K562 (cell line): ENCODE results near the gene RASSF3. TPM values are rescaled to one million over a fixed set of nuclear protein-coding genes. Genes with fewer than 3 reads are reported as not detected.

Source experiments
- BCOR ChIP-seq: fragments of 450-650 bp; IDR thresholded peaks from 2 replicates; pipeline ENCODE4 v1.6.1; 2016
- E2F8 ChIP-seq: fragments of 450-650 bp; IDR thresholded peaks from 2 replicates; pipeline ENCODE4 v1.7.1; 2018; ENCODE audit warnings: mild to moderate bottlenecking, low read depth; ENCODE audit not compliant: partially characterized antibody
- ETS1 ChIP-seq: conservative IDR thresholded peaks from 2 replicates; pipeline ENCODE4 v1.6.1; 2011; ENCODE audit warnings: low read depth, mild to moderate bottlenecking, low read length; ENCODE audit not compliant: control insufficient read depth
- HOXB6 ChIP-seq: fragments of 250-450 bp; sonication (Bioruptor Pico); IDR thresholded peaks from 2 replicates; pipeline ENCODE4 v1.5.1; 2022; ENCODE audit warnings: mild to moderate bottlenecking, borderline replicate concordance
- JUND ChIP-seq, 2 experiments: IDR thresholded peaks; 2 replicates in 1 of 2; 3 replicates in 1 of 2; pipeline ENCODE4 v1.6.1; 2011; ENCODE audit warnings: borderline replicate concordance in 2 of 2, low read depth in 2 of 2, low read length in 2 of 2, improper control_type of control experiment in 1 of 2, missing biosample characterization in 1 of 2, missing genetic modification characterization in 1 of 2, missing genetic modification reagents in 1 of 2
- NFXL1 ChIP-seq: fragments of 450-650 bp; formaldehyde crosslinking; IDR thresholded peaks from 2 replicates; pipeline ENCODE4 v1.4.0; 2021; ENCODE audit warnings: mild to moderate bottlenecking
- NR3C1 ChIP-seq: sonication (generic); formaldehyde crosslinking; IDR thresholded peaks from 2 replicates; pipeline ENCODE4 v1.8.1; 2022; ENCODE audit warnings: missing genetic modification reagents
- POLR3A ChIP-seq: IDR thresholded peaks from 2 replicates; pipeline ENCODE4 v1.6.1; 2011; ENCODE audit warnings: borderline replicate concordance, mild to moderate bottlenecking, moderate library complexity; ENCODE audit not compliant: insufficient read length, insufficient read depth; ENCODE audit errors: extremely low read depth
- SIN3B ChIP-seq: fragments of 450-650 bp; IDR thresholded peaks from 2 replicates; pipeline ENCODE4 v1.6.1; 2017; ENCODE audit warnings: low read depth, mild to moderate bottlenecking, moderate library complexity
- ZNF274 ChIP-seq: IDR thresholded peaks from 2 replicates; pipeline ENCODE4 v1.6.1; 2011; ENCODE audit warnings: low read depth, mild to moderate bottlenecking, low read length, moderate library complexity, borderline replicate concordance
- polyA plus RNA-seq, 8 experiments: library from polyadenylated mRNA; depleted of rRNA in 4 of 8; stranded (reverse) in 5 of 8; unstranded in 3 of 8; fragments of >200 nt; fragmentation: Nextera tagmentation in 2 of 8; fragmentation: Illumina TruSeq in 1 of 8; extraction: Ambion mirVana in 2 of 8; extraction: Trizol in 1 of 8; gene quantifications; 2 replicates each; pipeline versions ENCODE4 v1.2.1 to v1.2.3, GENCODE V29; 2011 to 2014; ENCODE audit warnings: inconsistent platforms in 1 of 8, missing spikeins in 1 of 8
- total RNA-seq, 7 experiments: library from RNA; depleted of rRNA in 6 of 7; stranded (reverse); fragments of >200 nt in 6 of 7; fragmentation: Illumina TruSeq in 2 of 7; extraction: Trizol in 2 of 7; gene quantifications; 2 replicates each; pipeline versions ENCODE4 v1.2.1 to v1.2.3, GENCODE V29; 2011 to 2021; ENCODE audit warnings: low replicate concordance in 1 of 7
- TF ChIP-seq, protein P1 (sequence below), 2 experiments: fragments of 450-650 bp in 1 of 2; sonication (generic) in 1 of 2; formaldehyde crosslinking in 1 of 2; IDR thresholded peaks; 2 replicates each; pipeline versions ENCODE4 v1.7.1 to v1.9.0; 2016 to 2022; ENCODE audit warnings: inconsistent platforms in 1 of 2, mild to moderate bottlenecking in 1 of 2, missing genetic modification reagents in 1 of 2
- TF ChIP-seq, protein P2 (sequence below): fragments of 250-450 bp; sonication (Bioruptor Pico); IDR thresholded peaks from 2 replicates; pipeline ENCODE4 v1.4.0; 2020; ENCODE audit warnings: mild to moderate bottlenecking, moderate library complexity

Gene RASSF3
- total and polyA plus RNA-seq, 9 of the 15 experiments (the other 6 are each of a cell fraction or from before 2014, with no cell fraction given), result 3.7 to 39.2 (median 20.2) TPM

- TF ChIP-seq, protein P1, sequence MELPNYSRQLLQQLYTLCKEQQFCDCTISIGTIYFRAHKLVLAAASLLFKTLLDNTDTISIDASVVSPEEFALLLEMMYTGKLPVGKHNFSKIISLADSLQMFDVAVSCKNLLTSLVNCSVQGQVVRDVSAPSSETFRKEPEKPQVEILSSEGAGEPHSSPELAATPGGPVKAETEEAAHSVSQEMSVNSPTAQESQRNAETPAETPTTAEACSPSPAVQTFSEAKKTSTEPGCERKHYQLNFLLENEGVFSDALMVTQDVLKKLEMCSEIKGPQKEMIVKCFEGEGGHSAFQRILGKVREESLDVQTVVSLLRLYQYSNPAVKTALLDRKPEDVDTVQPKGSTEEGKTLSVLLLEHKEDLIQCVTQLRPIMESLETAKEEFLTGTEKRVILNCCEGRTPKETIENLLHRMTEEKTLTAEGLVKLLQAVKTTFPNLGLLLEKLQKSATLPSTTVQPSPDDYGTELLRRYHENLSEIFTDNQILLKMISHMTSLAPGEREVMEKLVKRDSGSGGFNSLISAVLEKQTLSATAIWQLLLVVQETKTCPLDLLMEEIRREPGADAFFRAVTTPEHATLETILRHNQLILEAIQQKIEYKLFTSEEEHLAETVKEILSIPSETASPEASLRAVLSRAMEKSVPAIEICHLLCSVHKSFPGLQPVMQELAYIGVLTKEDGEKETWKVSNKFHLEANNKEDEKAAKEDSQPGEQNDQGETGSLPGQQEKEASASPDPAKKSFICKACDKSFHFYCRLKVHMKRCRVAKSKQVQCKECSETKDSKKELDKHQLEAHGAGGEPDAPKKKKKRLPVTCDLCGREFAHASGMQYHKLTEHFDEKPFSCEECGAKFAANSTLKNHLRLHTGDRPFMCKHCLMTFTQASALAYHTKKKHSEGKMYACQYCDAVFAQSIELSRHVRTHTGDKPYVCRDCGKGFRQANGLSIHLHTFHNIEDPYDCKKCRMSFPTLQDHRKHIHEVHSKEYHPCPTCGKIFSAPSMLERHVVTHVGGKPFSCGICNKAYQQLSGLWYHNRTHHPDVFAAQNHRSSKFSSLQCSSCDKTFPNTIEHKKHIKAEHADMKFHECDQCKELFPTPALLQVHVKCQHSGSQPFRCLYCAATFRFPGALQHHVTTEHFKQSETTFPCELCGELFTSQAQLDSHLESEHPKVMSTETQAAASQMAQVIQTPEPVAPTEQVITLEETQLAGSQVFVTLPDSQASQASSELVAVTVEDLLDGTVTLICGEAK (IDR thresholded peaks at IDR 0.05), result no peak
- TF ChIP-seq, protein P1 (CRISPR knock-in tag; IDR thresholded peaks at IDR 0.05), result no peak
- no peak for TF ChIP-seq ETS1
- TF ChIP-seq BCOR, result no peak
- TF ChIP-seq E2F8, result no peak
- TF ChIP-seq NR3C1 (CRISPR knock-in tag), result no peak
- TF ChIP-seq, protein P2, sequence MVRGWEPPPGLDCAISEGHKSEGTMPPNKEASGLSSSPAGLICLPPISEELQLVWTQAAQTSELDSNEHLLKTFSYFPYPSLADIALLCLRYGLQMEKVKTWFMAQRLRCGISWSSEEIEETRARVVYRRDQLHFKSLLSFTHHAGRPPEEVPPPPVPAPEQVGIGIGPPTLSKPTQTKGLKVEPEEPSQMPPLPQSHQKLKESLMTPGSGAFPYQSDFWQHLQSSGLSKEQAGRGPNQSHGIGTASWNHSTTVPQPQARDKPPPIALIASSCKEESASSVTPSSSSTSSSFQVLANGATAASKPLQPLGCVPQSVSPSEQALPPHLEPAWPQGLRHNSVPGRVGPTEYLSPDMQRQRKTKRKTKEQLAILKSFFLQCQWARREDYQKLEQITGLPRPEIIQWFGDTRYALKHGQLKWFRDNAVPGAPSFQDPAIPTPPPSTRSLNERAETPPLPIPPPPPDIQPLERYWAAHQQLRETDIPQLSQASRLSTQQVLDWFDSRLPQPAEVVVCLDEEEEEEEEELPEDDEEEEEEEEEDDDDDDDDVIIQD (CRISPR knock-in tag), result no peak
- no peak for TF ChIP-seq ZNF274
- peak; percentile 69; the same call in 1 of the 2 replicates for TF ChIP-seq JUND (IDR thresholded peaks at IDR 0.05; ENCODE audit: borderline replicate concordance, low read depth, low read length)
- peak; percentile 31; the same call in 1 of the 3 replicates for TF ChIP-seq JUND (tag; IDR thresholded peaks at IDR 0.05; ENCODE audit: borderline replicate concordance, low read depth, low read length)
- no peak for TF ChIP-seq POLR3A
- no peak for TF ChIP-seq SIN3B
- no peak for TF ChIP-seq NFXL1 (CRISPR knock-in tag)
- no peak for TF ChIP-seq HOXB6 (CRISPR knock-in tag)
These were observed 46.1 kb downstream of the RASSF3 start (continued) for GRCh38 chr12:64656429-64656828.
